Panc1 (cell line): ENCODE results near the gene SLC66A2.

Experiments
- POLR2AphosphoS5 ChIP-seq: IDR thresholded peaks from 2 replicates; pipeline ENCODE4 v1.6.1; 2012; ENCODE audit warnings: mild to moderate bottlenecking, low read depth, low read length, moderate library complexity
- SIN3A ChIP-seq: IDR thresholded peaks from 2 replicates; pipeline ENCODE4 v1.6.1; 2012; ENCODE audit warnings: low read depth, mild to moderate bottlenecking, low read length, moderate library complexity, borderline replicate concordance; ENCODE audit not compliant: insufficient read depth
- TF ChIP-seq, protein P1 (sequence below): fragments of 450-650 bp; IDR thresholded peaks from 2 replicates; pipeline ENCODE4 v1.5.1; 2017; ENCODE audit warnings: mild to moderate bottlenecking

DNA sequence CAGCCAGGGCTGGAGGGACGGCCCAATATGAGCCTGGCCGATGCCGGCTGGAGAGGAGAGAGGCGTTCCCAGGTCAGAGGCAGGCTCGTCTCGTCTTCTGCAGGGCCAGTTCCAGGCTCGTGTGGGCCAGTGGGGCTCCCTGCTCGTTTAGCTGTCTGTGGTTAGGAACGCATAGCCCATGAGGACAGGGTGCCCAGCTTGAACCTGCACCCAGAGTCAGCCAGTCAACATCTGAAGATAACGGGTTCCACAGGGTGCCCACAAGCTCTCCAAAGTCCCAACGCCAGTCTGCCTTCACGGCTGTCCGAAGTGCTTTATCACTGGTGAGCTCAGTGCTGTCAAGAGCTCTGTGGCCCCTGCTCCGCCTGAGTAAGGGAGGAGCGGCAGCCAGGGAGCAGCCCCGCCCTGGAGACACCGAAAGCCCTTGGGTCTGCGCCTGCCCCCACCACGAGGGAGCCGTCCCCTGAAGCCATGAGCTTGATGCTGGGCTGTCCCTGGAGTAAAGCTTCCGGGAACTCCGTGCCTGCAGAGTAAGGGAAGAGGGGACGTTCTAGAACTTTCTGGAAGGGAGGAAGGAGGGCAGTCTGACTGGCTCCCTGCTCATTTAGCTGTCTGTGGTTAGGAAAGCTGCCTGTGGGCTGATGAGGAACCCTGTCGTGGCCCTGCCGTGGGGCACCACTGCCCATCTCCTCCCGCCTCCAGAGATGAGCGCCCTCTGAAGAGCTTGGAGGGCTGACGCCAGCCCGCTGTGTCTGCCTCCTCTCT, 10.3 kb upstream of the SLC66A2 start:
- TF ChIP-seq, protein P1, sequence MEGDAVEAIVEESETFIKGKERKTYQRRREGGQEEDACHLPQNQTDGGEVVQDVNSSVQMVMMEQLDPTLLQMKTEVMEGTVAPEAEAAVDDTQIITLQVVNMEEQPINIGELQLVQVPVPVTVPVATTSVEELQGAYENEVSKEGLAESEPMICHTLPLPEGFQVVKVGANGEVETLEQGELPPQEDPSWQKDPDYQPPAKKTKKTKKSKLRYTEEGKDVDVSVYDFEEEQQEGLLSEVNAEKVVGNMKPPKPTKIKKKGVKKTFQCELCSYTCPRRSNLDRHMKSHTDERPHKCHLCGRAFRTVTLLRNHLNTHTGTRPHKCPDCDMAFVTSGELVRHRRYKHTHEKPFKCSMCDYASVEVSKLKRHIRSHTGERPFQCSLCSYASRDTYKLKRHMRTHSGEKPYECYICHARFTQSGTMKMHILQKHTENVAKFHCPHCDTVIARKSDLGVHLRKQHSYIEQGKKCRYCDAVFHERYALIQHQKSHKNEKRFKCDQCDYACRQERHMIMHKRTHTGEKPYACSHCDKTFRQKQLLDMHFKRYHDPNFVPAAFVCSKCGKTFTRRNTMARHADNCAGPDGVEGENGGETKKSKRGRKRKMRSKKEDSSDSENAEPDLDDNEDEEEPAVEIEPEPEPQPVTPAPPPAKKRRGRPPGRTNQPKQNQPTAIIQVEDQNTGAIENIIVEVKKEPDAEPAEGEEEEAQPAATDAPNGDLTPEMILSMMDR: no peak
- TF ChIP-seq SIN3A: no peak
- no peak for TF ChIP-seq POLR2AphosphoS5
